Central memory CD8-positive, alpha-beta T cell (primary cell): ENCODE results near the gene OR4K17.
"Not testable (repeated sequence)": the region's sequence is repeated elsewhere in the genome, so short reads cannot be mapped to it uniquely, and the experiment has no call there.

Source experiments
- ATAC-seq: fragments of 150-1000 bp; cut with Tn5 transposase; replicated peaks from 2 replicates; pipeline ENCODE4 v1.10.0; 2022; ENCODE audit warnings: mild to moderate bottlenecking, moderate FRiP score, moderate number of reproducible peaks; ENCODE audit not compliant: poor library complexity, severe bottlenecking; ENCODE audit errors: extremely low read depth
- DNase-seq, 2 donors: peaks; one replicate each; pipeline ENCODE4 v3.0.0; 2021; ENCODE audit warnings: low spot score in 2 of 2
- H3K27ac Mint-ChIP-seq: one replicate; pipeline ENCODE4 v1.8.0; 2022; ENCODE audit warnings: low read depth, mild to moderate bottlenecking, moderate library complexity, mixed read lengths
- H3K27me3 Mint-ChIP-seq: one replicate; pipeline ENCODE4 v1.8.0; 2022; ENCODE audit warnings: mixed read lengths
- H3K36me3 Mint-ChIP-seq: one replicate; pipeline ENCODE4 v1.8.0; 2022; ENCODE audit warnings: mild to moderate bottlenecking, moderate library complexity, mixed read lengths; ENCODE audit not compliant: insufficient read depth
- H3K4me1 Mint-ChIP-seq: one replicate; pipeline ENCODE4 v1.8.0; 2022; ENCODE audit warnings: mixed read lengths
- H3K4me3 Mint-ChIP-seq: one replicate; pipeline ENCODE4 v1.8.0; 2022; ENCODE audit warnings: mild to moderate bottlenecking, moderate library complexity, mixed read lengths
- H3K9me3 Mint-ChIP-seq: one replicate; pipeline ENCODE4 v1.8.0; 2022; ENCODE audit warnings: mixed read lengths

The OR4K17 gene, protein sequence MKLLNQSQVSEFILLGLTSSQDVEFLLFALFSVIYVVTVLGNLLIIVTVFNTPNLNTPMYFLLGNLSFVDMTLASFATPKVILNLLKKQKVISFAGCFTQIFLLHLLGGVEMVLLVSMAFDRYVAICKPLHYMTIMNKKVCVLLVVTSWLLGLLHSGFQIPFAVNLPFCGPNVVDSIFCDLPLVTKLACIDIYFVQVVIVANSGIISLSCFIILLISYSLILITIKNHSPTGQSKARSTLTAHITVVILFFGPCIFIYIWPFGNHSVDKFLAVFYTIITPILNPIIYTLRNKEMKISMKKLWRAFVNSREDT

DNA sequence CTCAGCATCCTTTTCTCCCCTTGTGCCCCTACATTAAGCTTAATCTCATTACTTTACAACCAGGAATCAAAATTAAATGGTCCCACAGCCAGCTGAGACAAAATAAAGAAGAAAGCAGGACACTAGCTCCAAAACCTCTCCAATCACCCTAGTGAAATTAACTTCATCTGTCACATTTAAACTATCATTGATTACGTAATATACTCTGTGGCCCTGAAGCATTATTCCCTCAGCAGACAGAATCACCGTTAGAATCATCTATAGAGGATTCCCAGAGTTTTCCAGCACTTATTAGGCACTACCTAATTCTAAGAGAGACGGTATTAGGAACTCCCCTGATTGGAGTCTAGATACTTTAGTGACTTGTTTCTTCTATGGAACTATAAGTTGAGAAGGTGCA, at the start of gene OR4K17:
OR4K17 (plus strand) TSS at position 302 of the 400 bp plus-strand sequence. CDS start 6,761 bp downstream, outside the sequence.
- ATAC-seq (no peak), DNase-seq (no peak)
- H3K4me1 Mint-ChIP-seq, result no peaks in the 10 kb centered on the region
- H3K9me3 Mint-ChIP-seq, result no peaks in the 10 kb centered on the region
- no peak within 1 kb of the TSS for H3K27ac Mint-ChIP-seq
- no peaks in the 10 kb centered on the region for H3K36me3 Mint-ChIP-seq
- no peak within 1 kb of the TSS for H3K4me3 Mint-ChIP-seq
- peaks cover 9% of the 10 kb centered on the region for H3K27me3 Mint-ChIP-seq

DNA sequence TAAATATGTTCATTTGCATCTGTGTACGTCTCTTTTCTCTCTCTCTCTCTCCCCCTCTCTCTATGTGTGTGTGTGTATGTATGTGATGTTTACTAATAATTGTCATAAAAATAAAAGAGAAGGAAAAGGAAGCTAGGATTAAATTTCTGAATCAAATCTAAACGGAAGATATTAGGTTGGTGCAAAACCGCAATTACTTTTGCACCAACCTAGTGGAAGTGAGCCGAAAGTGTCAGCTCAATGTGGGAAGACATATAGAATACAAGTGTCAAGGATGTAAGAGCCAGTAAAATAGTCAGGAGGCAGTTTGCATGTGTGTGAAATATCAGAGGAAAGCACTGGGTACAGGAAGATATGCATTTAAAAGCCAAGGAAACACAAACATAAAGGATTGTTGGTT, 18.5 kb upstream of the OR4K17 start:
- Mint-ChIP-seq H3K36me3 (no peaks in the 10 kb centered on the region), H3K9me3 (no peaks in the 10 kb centered on the region), H3K27ac (no peak overlapping the region), H3K4me1 (no peaks in the 10 kb centered on the region), H3K27me3 (no peaks in the 10 kb centered on the region), H3K4me3 (no peak overlapping the region)
- DNase-seq, result no peak
- no peak for ATAC-seq

DNA sequence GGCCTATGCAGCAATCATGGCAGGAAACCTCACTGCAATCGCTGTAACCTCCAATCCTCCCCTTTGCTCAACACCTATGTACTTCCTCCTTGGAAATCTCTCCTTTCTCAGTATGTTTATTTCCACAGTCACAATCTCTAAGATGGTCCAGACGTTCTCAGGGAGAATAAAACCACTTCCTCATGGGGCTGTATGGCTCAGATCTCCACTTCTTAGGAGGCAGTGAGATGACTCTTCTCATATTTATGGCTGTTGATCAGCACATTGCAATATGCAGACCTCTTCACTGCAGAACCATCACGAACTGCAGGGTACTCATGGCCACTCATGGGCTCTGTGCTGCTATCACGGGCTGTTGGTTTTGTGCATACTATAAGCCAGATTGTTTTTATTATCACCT, 17.1 kb upstream of the OR4K17 start:
- ATAC-seq (no peak), DNase-seq (no peak)
- no peak overlapping the region for H3K27ac Mint-ChIP-seq
- H3K9me3 Mint-ChIP-seq, result no peaks in the 10 kb centered on the region
- H3K4me1 Mint-ChIP-seq, result no peaks in the 10 kb centered on the region
- H3K4me3 Mint-ChIP-seq, result no peak overlapping the region
- no peaks in the 10 kb centered on the region for H3K36me3 Mint-ChIP-seq
- no peaks in the 10 kb centered on the region for H3K27me3 Mint-ChIP-seq

DNA sequence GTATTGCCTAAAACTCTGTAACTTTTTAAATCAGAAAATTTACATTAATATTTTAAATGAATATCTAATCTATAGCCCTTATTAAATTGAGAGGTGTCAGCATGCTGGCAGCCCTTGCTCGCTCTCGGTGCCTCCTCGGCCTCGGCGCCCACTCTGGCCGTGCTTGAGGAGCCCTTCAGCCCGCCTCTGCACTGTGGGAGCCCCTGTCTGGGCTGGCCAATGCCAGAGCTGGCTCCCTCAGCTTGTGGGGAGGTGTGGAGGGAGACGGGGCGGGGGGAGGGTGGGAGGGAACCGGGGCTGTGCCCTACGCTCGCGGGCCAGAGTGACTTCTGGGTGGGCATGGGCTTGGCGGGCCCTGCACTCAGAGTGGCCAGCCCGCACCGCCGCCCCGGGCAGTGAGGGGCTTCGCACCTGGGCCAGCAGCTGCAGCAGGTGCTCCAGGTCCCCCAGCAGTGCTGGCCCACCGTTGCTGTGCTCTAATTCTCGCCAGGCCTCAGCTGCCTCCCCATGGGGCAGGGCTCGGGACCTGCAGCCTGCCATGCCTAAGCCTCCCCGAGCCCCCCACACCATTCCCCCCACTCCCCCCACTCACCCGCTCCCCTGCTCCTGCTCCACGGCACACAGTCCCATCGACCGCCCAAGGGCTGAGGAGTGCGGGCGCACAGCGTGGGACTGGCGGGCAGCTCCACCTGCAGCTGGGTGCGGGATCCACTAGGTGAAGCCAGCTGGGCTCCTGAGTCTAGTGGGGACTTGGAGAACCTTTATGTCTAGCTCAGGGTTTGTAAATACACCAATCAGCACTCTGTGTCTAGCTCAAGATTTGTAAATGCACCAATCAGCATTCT, 11.4 kb upstream of the OR4K17 start:
- H3K36me3 Mint-ChIP-seq, H3K9me3 Mint-ChIP-seq, H3K4me3 Mint-ChIP-seq, H3K4me1 Mint-ChIP-seq, H3K27ac Mint-ChIP-seq, ATAC-seq, DNase-seq: not testable (repeated sequence)
- H3K27me3 Mint-ChIP-seq, result peaks cover 32% of the 10 kb centered on the region

DNA sequence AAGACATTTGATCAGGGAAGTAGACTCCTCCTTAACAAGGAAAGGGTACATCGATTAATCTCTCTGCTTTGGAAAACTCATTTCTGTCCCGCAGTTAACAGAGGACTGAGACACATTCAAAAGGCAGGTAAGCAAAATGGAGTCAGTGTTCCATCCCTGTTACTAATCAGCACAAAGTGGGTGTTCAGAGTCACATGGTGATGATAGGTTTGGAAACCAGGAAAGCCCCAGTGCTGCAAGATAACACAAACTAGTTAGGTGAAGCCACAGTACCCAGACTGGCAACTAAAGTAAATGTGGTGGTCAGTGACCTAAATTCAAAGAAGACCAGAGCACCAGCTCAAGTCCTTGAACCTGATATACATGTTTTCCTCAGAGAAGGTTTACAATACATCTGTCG, 1.8 kb downstream of the OR4K17 start:
- ATAC-seq, result no peak
- Mint-ChIP-seq H3K4me1 (no peaks in the 10 kb centered on the region), H3K27ac (no peak overlapping the region), H3K9me3 (no peaks in the 10 kb centered on the region), H3K27me3 (peaks cover 9% of the 10 kb centered on the region), H3K4me3 (no peak overlapping the region), H3K36me3 (no peaks in the 10 kb centered on the region)
- DNase-seq, result no peak

DNA sequence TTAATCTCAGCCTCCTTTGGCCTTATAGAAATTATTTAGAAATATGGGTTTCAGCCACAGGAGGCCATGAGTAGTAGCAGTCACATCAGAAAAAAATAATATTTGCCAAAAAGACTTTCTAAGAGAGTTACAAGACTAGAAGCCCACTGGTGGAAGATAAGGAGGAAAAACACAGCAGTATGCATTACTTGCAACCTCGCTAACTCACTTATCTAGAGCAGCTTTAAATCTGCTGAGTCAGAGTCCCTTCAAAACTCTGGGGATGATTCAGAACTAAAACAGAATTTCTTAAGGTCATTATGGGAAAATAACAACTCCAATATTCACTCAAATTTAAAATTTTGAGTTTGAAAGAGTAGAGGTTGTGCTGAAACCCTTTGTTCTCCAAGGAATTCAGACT, 6.2 kb downstream of the OR4K17 start:
- ATAC-seq, result no peak
- H3K4me1 Mint-ChIP-seq, result no peaks in the 10 kb centered on the region
- H3K4me3 Mint-ChIP-seq, result no peak overlapping the region
- H3K9me3 Mint-ChIP-seq, result peaks cover 15% of the 10 kb centered on the region
- H3K36me3 Mint-ChIP-seq, result no peaks in the 10 kb centered on the region
- no peak overlapping the region for H3K27ac Mint-ChIP-seq
- H3K27me3 Mint-ChIP-seq, result peaks cover 23% of the 10 kb centered on the region
- DNase-seq, result no peak

DNA sequence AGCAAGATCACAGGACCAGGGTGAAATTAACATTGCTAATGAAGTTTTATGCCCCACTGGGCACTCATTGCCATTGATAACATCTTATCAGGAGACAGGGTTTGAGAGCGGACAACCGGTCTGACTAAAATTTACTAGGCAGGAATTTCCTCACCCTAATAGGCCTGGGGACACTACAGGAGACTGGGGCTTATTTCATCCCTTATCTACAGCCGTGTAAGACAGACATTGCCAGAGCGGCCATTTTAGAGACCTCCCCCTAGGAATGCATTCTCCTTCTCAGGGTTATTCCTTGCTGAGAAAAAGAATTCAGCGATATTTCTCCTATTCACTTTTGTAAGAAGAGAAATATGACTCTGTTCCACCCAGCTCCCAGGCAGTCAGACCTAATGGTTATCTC, 8.3 kb downstream of the OR4K17 start:
- Mint-ChIP-seq H3K9me3 (peaks cover 15% of the 10 kb centered on the region), H3K4me3 (no peak overlapping the region), H3K4me1 (no peaks in the 10 kb centered on the region), H3K27me3 (peaks cover 30% of the 10 kb centered on the region), H3K36me3 (no peaks in the 10 kb centered on the region), H3K27ac (no peak overlapping the region)
- DNase-seq (no peak), ATAC-seq (no peak)

DNA sequence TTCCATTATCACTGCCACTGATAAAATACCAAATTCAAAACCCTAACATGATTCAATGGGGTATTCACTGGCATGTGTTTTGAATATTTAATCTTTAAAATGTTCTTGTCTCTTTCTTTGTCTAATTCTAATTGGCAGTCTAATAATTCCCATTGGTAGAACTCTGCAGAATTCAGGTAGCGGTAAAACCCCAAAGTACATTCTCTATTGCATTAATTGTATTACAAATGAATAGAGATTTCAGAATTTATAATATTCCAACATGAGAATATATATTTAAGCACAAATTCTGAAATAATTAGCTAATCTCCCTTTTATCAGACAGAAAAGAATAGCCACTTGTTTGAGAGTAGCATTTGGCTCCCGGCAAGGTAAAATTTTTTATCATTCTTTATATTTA, 28.0 kb downstream of the OR4K17 start, which contains the start of gene OR4N5:
OR4N5 (plus strand) TSS at position 301 of the 400 bp plus-strand sequence. CDS start 4,916 bp downstream, outside the sequence.
- Mint-ChIP-seq H3K4me1 (no peaks in the 10 kb centered on the region), H3K9me3 (no peaks in the 10 kb centered on the region), H3K4me3 (no peak within 1 kb of the TSS), H3K27me3 (peaks cover 44% of the 10 kb centered on the region), H3K27ac (no peak within 1 kb of the TSS), H3K36me3 (no peaks in the 10 kb centered on the region)
- ATAC-seq (no peak), DNase-seq (no peak)

DNA sequence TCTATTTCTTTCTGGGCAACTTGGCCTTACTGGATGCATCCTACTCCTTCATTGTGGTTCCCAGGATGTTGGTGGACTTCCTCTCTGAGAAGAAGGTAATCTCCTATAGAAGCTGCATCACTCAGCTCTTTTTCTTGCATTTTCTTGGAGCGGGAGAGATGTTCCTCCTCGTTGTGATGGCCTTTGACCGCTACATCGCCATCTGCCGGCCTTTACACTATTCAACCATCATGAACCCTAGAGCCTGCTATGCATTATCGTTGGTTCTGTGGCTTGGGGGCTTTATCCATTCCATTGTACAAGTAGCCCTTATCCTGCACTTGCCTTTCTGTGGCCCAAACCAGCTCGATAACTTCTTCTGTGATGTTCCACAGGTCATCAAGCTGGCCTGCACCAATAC, 33.4 kb downstream of the OR4K17 start:
- DNase-seq, result no peak
- Mint-ChIP-seq H3K4me3 (no peak overlapping the region), H3K36me3 (no peaks in the 10 kb centered on the region), H3K27me3 (peaks cover 37% of the 10 kb centered on the region), H3K9me3 (no peaks in the 10 kb centered on the region), H3K4me1 (peaks cover 9% of the 10 kb centered on the region), H3K27ac (no peak overlapping the region)
- no peak for ATAC-seq

DNA sequence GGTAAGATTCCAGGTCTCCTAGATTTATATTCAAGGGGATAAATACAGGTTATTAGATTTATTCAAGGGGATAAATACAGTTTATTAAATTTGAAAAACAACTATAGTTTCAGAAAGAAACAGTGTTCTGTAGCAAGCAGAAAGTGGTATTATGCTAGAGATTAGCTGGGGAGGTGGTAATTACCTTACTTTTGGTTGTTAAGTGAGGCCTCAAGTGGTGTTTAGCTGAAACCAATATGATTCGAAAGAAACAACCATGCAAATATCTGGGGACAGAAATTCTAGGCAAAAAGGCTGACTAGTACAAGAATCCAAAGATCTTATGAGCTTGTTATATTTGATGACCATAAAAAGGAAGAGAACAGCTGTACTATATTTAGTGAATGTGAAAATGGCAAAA, 34.3 kb downstream of the OR4K17 start:
- DNase-seq (no peak), ATAC-seq (no peak)
- Mint-ChIP-seq H3K4me3 (no peak overlapping the region), H3K9me3 (no peaks in the 10 kb centered on the region), H3K4me1 (peaks cover 9% of the 10 kb centered on the region), H3K27me3 (peaks cover 46% of the 10 kb centered on the region), H3K27ac (no peak overlapping the region), H3K36me3 (no peaks in the 10 kb centered on the region)

DNA sequence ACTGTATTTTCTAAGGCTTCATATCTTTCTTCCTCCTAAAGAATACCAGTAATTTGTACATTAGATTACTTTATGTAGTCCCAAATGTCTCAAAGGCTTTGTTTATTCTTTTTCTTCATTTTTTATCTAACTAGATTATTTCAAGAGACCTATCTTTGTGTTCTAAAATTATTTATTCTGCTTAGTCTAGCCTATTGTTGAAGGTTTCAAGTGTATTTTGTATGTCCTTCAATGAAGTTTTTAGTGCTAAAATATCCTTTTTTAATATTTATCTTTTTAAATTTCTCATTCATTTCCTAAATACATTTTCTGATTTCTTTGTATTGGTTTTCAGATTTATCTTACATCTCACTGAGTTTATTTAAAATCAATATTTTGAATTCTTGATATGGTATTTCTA, 53.9 kb downstream of the OR4K17 start:
- H3K4me1 Mint-ChIP-seq, result no peaks in the 10 kb centered on the region
- H3K27ac Mint-ChIP-seq, result no peak overlapping the region
- no peak for ATAC-seq
- H3K36me3 Mint-ChIP-seq, result no peaks in the 10 kb centered on the region
- H3K4me3 Mint-ChIP-seq, result no peak overlapping the region
- H3K9me3 Mint-ChIP-seq, result peaks cover 25% of the 10 kb centered on the region
- no peak for DNase-seq
- H3K27me3 Mint-ChIP-seq, result peaks cover 47% of the 10 kb centered on the region

DNA sequence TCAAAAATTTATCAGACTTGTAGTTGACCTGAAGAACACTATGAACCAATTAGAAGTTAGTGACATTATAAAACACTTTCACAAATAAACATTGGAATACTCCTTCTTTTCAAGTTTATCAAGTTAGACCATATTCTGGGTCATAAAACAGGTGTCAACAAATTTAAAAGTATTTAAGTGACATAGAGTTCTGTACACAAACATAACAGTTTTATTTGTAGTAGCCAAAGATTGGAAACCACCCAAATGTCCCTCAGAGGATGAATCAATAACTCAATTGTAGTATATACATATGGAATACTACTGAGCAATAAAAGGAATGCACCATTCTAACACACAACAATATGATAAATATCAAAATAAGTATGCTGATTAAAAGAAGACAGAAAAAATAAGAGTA, 56.6 kb downstream of the OR4K17 start:
- ATAC-seq, result no peak
- H3K27ac Mint-ChIP-seq, result no peak overlapping the region

DNA sequence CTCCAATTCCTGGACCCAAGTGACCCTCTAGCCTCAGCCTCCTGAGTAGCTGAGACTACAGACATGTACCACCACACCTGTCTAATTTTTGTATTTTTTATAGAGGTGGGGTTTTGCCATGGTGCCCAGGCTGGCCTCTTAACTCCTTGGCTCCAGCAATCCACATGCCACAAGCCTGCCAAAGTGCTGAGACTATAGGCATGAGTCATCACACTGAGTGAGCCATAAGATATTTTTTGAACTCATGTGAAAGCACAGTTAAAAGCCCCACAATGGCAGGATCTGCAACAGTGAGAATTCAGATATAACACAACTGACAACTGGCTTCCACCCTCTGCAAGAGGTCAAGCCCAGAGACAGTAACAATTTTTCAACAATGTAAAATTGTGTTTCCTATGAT, 59.3 kb downstream of the OR4K17 start:
- H3K4me3 Mint-ChIP-seq, ATAC-seq, H3K4me1 Mint-ChIP-seq, H3K36me3 Mint-ChIP-seq, H3K9me3 Mint-ChIP-seq, DNase-seq, H3K27ac Mint-ChIP-seq: not testable (repeated sequence)
- peaks cover 48% of the 10 kb centered on the region for H3K27me3 Mint-ChIP-seq

More for the DNA sequence above, 56.6 kb downstream of the OR4K17 start:
- Mint-ChIP-seq H3K27me3 (peaks cover 61% of the 10 kb centered on the region), H3K36me3 (no peaks in the 10 kb centered on the region), H3K4me3 (no peak overlapping the region), H3K9me3 (peaks cover 25% of the 10 kb centered on the region), H3K4me1 (no peaks in the 10 kb centered on the region)
- no peak for DNase-seq
